NT2/D1 (cell line): ENCODE measurements around the gene VAV2.

ENCODE experiments used
- DNase-seq: peaks from one replicate; pipeline ENCODE4 v3.0.0-alpha.2; 2011; ENCODE audit warnings: low read depth, low spot score
- H3K27me3 ChIP-seq: 2 replicates; pipeline ENCODE4 v1.6.0; 2011; ENCODE audit warnings: mild to moderate bottlenecking; ENCODE audit not compliant: insufficient read length, insufficient read depth
- H3K36me3 ChIP-seq: 2 replicates; pipeline ENCODE4 v1.6.1; 2011; ENCODE audit warnings: mild to moderate bottlenecking, low read length, mixed read lengths; ENCODE audit not compliant: insufficient read depth, insufficient read length
- H3K4me1 ChIP-seq: 2 replicates; pipeline ENCODE4 v1.5.1; 2011; ENCODE audit not compliant: insufficient read depth, insufficient read length
- H3K4me3 ChIP-seq: 2 replicates; pipeline ENCODE4 v1.5.1; 2011; ENCODE audit warnings: low read depth; ENCODE audit not compliant: insufficient read length
- H3K9ac ChIP-seq: 2 replicates; pipeline ENCODE4 v1.6.0; 2011; ENCODE audit warnings: low read depth; ENCODE audit not compliant: insufficient read length
- H3K9me3 ChIP-seq: 2 replicates; pipeline ENCODE4 v1.5.1; 2011; ENCODE audit warnings: mild to moderate bottlenecking, low read length; ENCODE audit not compliant: insufficient read depth
- SUZ12 ChIP-seq: IDR thresholded peaks from 2 replicates; pipeline ENCODE4 v1.6.1; 2011; ENCODE audit not compliant: insufficient read length, insufficient read depth; ENCODE audit errors: extremely low read depth
- YY1 ChIP-seq: IDR thresholded peaks from 2 replicates; pipeline ENCODE4 v1.6.1; 2011; ENCODE audit not compliant: insufficient read length, insufficient read depth
- ZNF274 ChIP-seq: IDR thresholded peaks from 2 replicates; pipeline ENCODE4 v1.6.1; 2011; ENCODE audit warnings: mild to moderate bottlenecking, low read depth, low read length

The VAV2 gene

DNA sequence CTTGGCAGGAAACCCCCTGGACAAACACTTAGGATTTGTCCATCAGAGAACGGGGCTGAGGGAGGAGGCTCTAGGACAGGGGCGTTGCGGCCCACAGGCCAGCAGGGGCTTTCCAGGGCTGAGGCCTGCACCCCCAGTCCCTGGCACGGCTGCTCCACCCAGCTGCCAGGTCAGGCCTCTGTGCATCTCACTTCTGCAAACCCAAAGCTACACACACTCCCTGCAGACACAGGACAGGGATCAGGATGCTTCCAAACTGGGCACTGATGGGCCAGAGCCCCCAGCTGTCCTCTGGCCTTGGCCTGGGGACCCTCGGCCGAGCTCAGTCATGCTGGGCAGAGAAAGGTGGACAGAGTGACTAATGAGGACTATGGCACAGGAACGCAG is 147.7 kb downstream of the VAV2 start:
- TF ChIP-seq YY1 (no peak), SUZ12 (no peak), ZNF274 (no peak)
- Histone ChIP-seq H3K9ac (no peak overlapping the region), H3K4me3 (no peak overlapping the region), H3K4me1 (peaks cover 28% of the 10 kb centered on the region), H3K27me3 (no peaks in the 10 kb centered on the region), H3K9me3 (no peaks in the 10 kb centered on the region), H3K36me3 (peaks cover 22% of the 10 kb centered on the region)
- no peak for DNase-seq

- Histone ChIP-seq H3K4me3 (no peak overlapping the region), H3K36me3 (peaks cover 20% of the 10 kb centered on the region), H3K4me1 (peaks cover 27% of the 10 kb centered on the region), H3K27me3 (no peaks in the 10 kb centered on the region), H3K9me3 (no peaks in the 10 kb centered on the region), H3K9ac (no peak overlapping the region)
- TF ChIP-seq SUZ12 (no peak), YY1 (no peak), ZNF274 (no peak)
- no peak for DNase-seq
Measured at GRCh38 chr9:133843751-133844397, 148.2 kb downstream of the VAV2 start.

GRCh38 chr9:133843250-133843649 is 148.9 kb downstream of the VAV2 start:
- TF ChIP-seq ZNF274 (no peak), SUZ12 (no peak), YY1 (no peak)

GRCh38 chr9:133842721-133843227 is 149.3 kb downstream of the VAV2 start:
- Histone ChIP-seq H3K9ac (no peak overlapping the region), H3K9me3 (no peaks in the 10 kb centered on the region), H3K4me1 (peaks cover 28% of the 10 kb centered on the region), H3K36me3 (peaks cover 14% of the 10 kb centered on the region), H3K27me3 (no peaks in the 10 kb centered on the region), H3K4me3 (no peak overlapping the region)
- no peak for DNase-seq
- TF ChIP-seq ZNF274 (no peak), SUZ12 (no peak), YY1 (no peak)

More at GRCh38 chr9:133843250-133843649, 148.9 kb downstream of the VAV2 start:
- Histone ChIP-seq H3K36me3 (peaks cover 15% of the 10 kb centered on the region), H3K9me3 (no peaks in the 10 kb centered on the region), H3K4me1 (peaks cover 28% of the 10 kb centered on the region), H3K27me3 (no peaks in the 10 kb centered on the region), H3K9ac (no peak overlapping the region), H3K4me3 (no peak overlapping the region)
- no peak for DNase-seq

DNA sequence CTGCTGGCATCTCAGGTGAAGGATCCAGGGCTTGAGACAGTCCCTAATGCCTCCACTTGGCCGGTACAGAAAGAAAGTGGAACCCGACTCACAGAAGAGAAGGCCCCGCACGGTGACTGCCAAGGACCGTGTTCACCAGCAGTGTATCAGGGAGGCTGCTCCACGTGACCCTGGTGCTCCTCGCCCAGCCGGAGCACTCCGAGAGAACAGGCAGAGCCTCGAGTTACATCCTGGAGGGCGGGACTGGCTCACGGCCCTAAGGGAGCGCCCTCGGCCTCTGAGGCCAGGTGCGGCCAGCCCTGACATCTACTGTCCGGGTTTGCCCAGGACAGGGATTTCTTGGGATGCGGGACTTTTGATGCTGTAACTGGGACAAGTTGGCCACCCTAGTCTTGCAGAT is 149.9 kb downstream of the VAV2 start:
- Histone ChIP-seq H3K36me3 (peaks cover 9% of the 10 kb centered on the region), H3K27me3 (no peaks in the 10 kb centered on the region), H3K9ac (no peak overlapping the region), H3K4me3 (no peak overlapping the region), H3K4me1 (peaks cover 28% of the 10 kb centered on the region), H3K9me3 (no peaks in the 10 kb centered on the region)
- TF ChIP-seq YY1 (no peak), ZNF274 (no peak), SUZ12 (no peak)
- DNase-seq = no peak

DNA sequence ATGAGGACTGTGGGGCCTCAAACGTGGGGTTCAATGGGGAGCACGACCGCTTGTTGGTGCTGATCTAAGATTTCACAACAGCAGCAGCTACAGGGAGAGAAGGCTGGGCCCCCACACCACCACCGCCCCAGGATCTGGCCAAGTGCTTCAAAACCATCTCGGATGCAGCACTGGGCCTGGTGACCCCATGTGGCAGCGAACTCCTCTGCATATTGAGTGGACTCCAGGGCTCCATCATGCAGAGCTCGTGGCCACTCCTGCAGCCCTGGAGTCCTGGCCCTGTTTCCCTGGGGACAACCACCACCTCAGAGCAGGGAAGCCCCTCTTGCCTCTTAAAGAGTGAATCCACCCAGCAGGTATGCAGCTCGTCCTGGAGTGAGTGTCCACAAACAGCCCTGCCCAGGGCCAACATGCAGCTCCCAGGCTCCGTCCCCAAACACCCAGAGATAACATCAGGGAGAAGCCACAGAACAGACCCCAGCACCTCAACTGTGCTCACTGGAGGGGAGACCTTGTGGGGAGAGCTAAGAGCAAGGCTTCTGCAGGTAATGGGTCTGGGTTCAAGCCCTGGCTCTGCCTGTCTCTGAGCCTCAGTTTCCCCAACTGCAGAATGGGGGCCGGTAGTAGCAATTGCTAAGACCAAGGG is 150.8 kb downstream of the VAV2 start:
- H3K27me3 ChIP-seq = no peaks in the 10 kb centered on the region
- H3K4me1 ChIP-seq = peaks cover 31% of the 10 kb centered on the region
- no peak overlapping the region for H3K4me3 ChIP-seq
- H3K36me3 ChIP-seq = peaks cover 9% of the 10 kb centered on the region
- TF ChIP-seq ZNF274 (no peak), YY1 (no peak), SUZ12 (no peak)
- H3K9ac ChIP-seq = peak overlapping the region; percentile 10
- no peak for DNase-seq
- H3K9me3 ChIP-seq = no peaks in the 10 kb centered on the region

GRCh38 chr9:133839822-133840329 is 152.2 kb downstream of the VAV2 start:
- H3K4me1 ChIP-seq = peaks cover 39% of the 10 kb centered on the region
- no peaks in the 10 kb centered on the region for H3K9me3 ChIP-seq
- H3K36me3 ChIP-seq = peaks cover 7% of the 10 kb centered on the region
- H3K4me3 ChIP-seq = no peak overlapping the region
- H3K27me3 ChIP-seq = no peaks in the 10 kb centered on the region
- DNase-seq = peak; percentile 33
- H3K9ac ChIP-seq = peak overlapping the region; percentile 62
- TF ChIP-seq ZNF274 (no peak), SUZ12 (no peak), YY1 (no peak)

DNA sequence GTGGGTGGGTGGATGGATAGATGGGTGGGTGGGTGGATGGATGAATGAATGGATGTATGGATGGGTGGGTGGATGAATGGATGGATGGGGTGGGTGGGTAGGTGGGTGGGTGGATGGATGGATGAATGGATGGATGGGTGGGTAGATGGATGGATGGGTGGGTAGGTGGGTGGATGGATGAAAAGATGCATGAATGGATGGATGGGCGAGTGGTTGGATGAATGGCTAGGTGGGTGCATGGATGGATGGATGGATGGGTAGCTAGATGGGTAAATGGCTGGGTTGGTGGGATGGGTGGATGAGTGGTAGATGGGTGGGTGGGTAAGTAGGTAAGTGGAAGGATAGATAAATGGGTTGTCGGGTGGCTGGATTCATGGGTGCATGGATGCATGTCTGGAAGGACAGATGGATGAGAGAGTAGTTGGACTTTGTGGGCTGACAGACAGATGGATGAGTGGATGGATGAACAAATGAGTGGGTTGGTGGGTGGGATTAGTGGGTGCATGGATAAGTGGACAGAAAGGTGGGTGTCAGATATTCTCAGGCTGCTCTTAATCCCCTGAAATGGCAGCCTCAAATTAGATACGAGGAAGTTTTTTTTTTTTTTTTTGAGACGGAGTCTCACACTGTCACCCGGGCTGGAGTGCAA is 153.1 kb downstream of the VAV2 start:
- H3K4me3 ChIP-seq = no peak overlapping the region
- TF ChIP-seq YY1 = no peak
- no peak for TF ChIP-seq SUZ12
- TF ChIP-seq ZNF274 = no peak
- H3K4me1 ChIP-seq = peaks cover 47% of the 10 kb centered on the region
- no peak overlapping the region for H3K9ac ChIP-seq
- peaks cover 4% of the 10 kb centered on the region for H3K36me3 ChIP-seq
- no peaks in the 10 kb centered on the region for H3K9me3 ChIP-seq
- H3K27me3 ChIP-seq = no peaks in the 10 kb centered on the region
- no peak for DNase-seq
